WTC11 (cell line): ENCODE data around the gene KRT82. TPM values are rescaled to one million over a fixed set of nuclear protein-coding genes. Genes with fewer than 3 reads are reported as not detected.

Experiments used
- ATAC-seq: fragments of 200-7000 bp; cut with Tn5 transposase; 2 replicates; pipeline ENCODE4 v1.10.0; 2021; ENCODE audit warnings: mild to moderate bottlenecking, moderate library complexity
- CTCF ChIA-PET: fragments of 300-600 bp; sonication (Branson Sonifier 250); formaldehyde crosslinking; loops from one replicate; lab custom pipeline; 2021; ENCODE audit warnings: antibody characterized with exemption; lab: Charles Lee
- POLR2A ChIA-PET: fragments of 350-600 bp; sonication (Branson Sonifier 250); formaldehyde crosslinking; loops from one replicate; lab custom pipeline; 2021; ENCODE audit warnings: antibody characterized with exemption; lab: Charles Lee
- DNase-seq: peaks from one replicate; pipeline ENCODE4 v3.0.0; 2021; ENCODE audit warnings: low spot score
- H3K27ac Mint-ChIP-seq: 2 replicates; pipeline ENCODE4 v1.8.0; 2021; ENCODE audit warnings: mixed read lengths
- H3K27me3 Mint-ChIP-seq: 2 replicates; pipeline ENCODE4 v1.8.0; 2021; ENCODE audit warnings: low read depth, mild to moderate bottlenecking, moderate library complexity, mixed read lengths
- H3K36me3 Mint-ChIP-seq: 2 replicates; pipeline ENCODE4 v1.8.0; 2021; ENCODE audit warnings: mixed read lengths
- H3K4me1 Mint-ChIP-seq: 2 replicates; pipeline ENCODE4 v1.8.0; 2022; ENCODE audit warnings: mixed read lengths
- H3K4me3 Mint-ChIP-seq: 2 replicates; pipeline ENCODE4 v1.8.0; 2021; ENCODE audit warnings: mild to moderate bottlenecking, moderate library complexity, mixed read lengths
- H3K9me3 Mint-ChIP-seq: 2 replicates; pipeline ENCODE4 v1.8.0; 2021; ENCODE audit warnings: mixed read lengths
- AFF4 ChIP-seq: sonication (generic); formaldehyde crosslinking; IDR thresholded peaks from 2 replicates; pipeline ENCODE4 v1.8.1; 2023; ENCODE audit warnings: mild to moderate bottlenecking, missing genetic modification reagents, borderline replicate concordance
- ATF1 ChIP-seq: sonication (generic); formaldehyde crosslinking; IDR thresholded peaks from 2 replicates; pipeline ENCODE4 v1.8.1; 2023; ENCODE audit warnings: mild to moderate bottlenecking, moderate library complexity, missing genetic modification reagents
- CBFB ChIP-seq: sonication (generic); formaldehyde crosslinking; IDR thresholded peaks from 2 replicates; pipeline ENCODE4 v1.8.1; 2022; ENCODE audit warnings: mild to moderate bottlenecking, low read depth, missing genetic modification reagents
- CREB1 ChIP-seq: sonication (generic); formaldehyde crosslinking; IDR thresholded peaks from 2 replicates; pipeline ENCODE4 v1.8.0; 2023; ENCODE audit warnings: mild to moderate bottlenecking, missing genetic modification reagents
- ELF4 ChIP-seq: sonication (generic); formaldehyde crosslinking; IDR thresholded peaks from 2 replicates; pipeline ENCODE4 v1.8.1; 2022; ENCODE audit warnings: low read depth, mild to moderate bottlenecking, moderate library complexity, missing genetic modification reagents
- ETV6 ChIP-seq: sonication (generic); formaldehyde crosslinking; IDR thresholded peaks from 2 replicates; pipeline ENCODE4 v1.8.1; 2022; ENCODE audit warnings: mild to moderate bottlenecking, missing genetic modification reagents
- NR3C1 ChIP-seq: sonication (generic); formaldehyde crosslinking; conservative IDR thresholded peaks from 2 replicates; pipeline ENCODE4 v1.8.1; 2023; ENCODE audit warnings: low read depth, mild to moderate bottlenecking, missing genetic modification reagents
- PREB ChIP-seq: sonication (generic); formaldehyde crosslinking; IDR thresholded peaks from 2 replicates; pipeline ENCODE4 v1.8.1; 2022; ENCODE audit warnings: mild to moderate bottlenecking, missing genetic modification reagents, moderate library complexity, borderline replicate concordance
- RORB ChIP-seq: fragments of 250-450 bp; sonication (Bioruptor Pico); IDR thresholded peaks from 2 replicates; pipeline ENCODE4 v1.9.0; 2021; ENCODE audit warnings: mild to moderate bottlenecking
- TCF7 ChIP-seq: sonication (generic); formaldehyde crosslinking; IDR thresholded peaks from 2 replicates; pipeline ENCODE4 v1.8.0; 2022; ENCODE audit warnings: mild to moderate bottlenecking, low read depth, missing genetic modification reagents, moderate library complexity
- ZNF138 ChIP-seq: sonication (generic); formaldehyde crosslinking; conservative IDR thresholded peaks from 2 replicates; pipeline ENCODE4 v1.8.1; 2022; ENCODE audit warnings: mild to moderate bottlenecking, moderate library complexity, missing genetic modification reagents
- ZNF263 ChIP-seq: sonication (generic); formaldehyde crosslinking; IDR thresholded peaks from 2 replicates; pipeline ENCODE4 v1.8.1; 2022; ENCODE audit warnings: low read depth, mild to moderate bottlenecking, moderate library complexity, missing genetic modification reagents
- ZNF317 ChIP-seq: sonication (generic); formaldehyde crosslinking; IDR thresholded peaks from 2 replicates; pipeline ENCODE4 v1.8.1; 2023; ENCODE audit warnings: low read depth, mild to moderate bottlenecking, moderate library complexity, missing genetic modification reagents, borderline replicate concordance
- total RNA-seq: library from RNA; stranded (reverse); gene quantifications from 3 replicates; pipeline ENCODE4 v1.2.3, GENCODE V29; 2021
- TF ChIP-seq, protein P1 (sequence below): sonication (generic); formaldehyde crosslinking; IDR thresholded peaks from 2 replicates; pipeline ENCODE4 v1.8.1; 2023; ENCODE audit warnings: mild to moderate bottlenecking, missing genetic modification reagents
- TF ChIP-seq, protein P2 (sequence below): sonication (generic); formaldehyde crosslinking; conservative IDR thresholded peaks from 2 replicates; pipeline ENCODE4 v1.8.1; 2022; ENCODE audit warnings: mild to moderate bottlenecking, missing genetic modification reagents
- TF ChIP-seq, protein P3 (sequence below): sonication (generic); formaldehyde crosslinking; IDR thresholded peaks from 2 replicates; pipeline ENCODE4 v1.8.1; 2023; ENCODE audit warnings: mild to moderate bottlenecking, moderate library complexity, missing genetic modification reagents
- TF ChIP-seq, protein P4 (sequence below): sonication (generic); formaldehyde crosslinking; IDR thresholded peaks from 2 replicates; pipeline ENCODE4 v1.8.0; 2023; ENCODE audit warnings: missing genetic modification reagents
- TF ChIP-seq, protein P5 (sequence below): sonication (generic); formaldehyde crosslinking; IDR thresholded peaks from 2 replicates; pipeline ENCODE4 v1.8.0; 2022; ENCODE audit warnings: mild to moderate bottlenecking, missing genetic modification reagents

Gene KRT82
- total RNA-seq, 1 experiment from 2014 or later: not detected

GRCh38 chr12:52366738-52367485 is 39.2 kb downstream of the KRT82 start, which contains the start of gene KRT85:
Gene KRT85, minus strand, starts transcription at chr12:52367481. Its CDS starts 76 bp downstream, at chr12:52367405.
- CTCF ChIA-PET: interaction anchor here (0.6 to 2.2 kb wide), 6 partner anchors 13 to 513 kb away, joined by 3 to 8 read pairs (median 3); no protein-coding TSS in a partner anchor
- Mint-ChIP-seq H3K4me3 (no peak within 1 kb of the TSS), H3K27ac (no peak within 1 kb of the TSS), H3K4me1 (no peaks in the 10 kb centered on the region), H3K9me3 (no peaks in the 10 kb centered on the region), H3K36me3 (no peaks in the 10 kb centered on the region), H3K27me3 (no peaks in the 10 kb centered on the region)
- DNase-seq: no peak
- no peak for ATAC-seq
- POLR2A ChIA-PET: no interaction called here
- TF ChIP-seq ZNF317 (CRISPR knock-in tag) (no peak), CBFB (CRISPR knock-in tag) (no peak), ZNF138 (no peak), ATF1 (CRISPR knock-in tag) (no peak)
- TF ChIP-seq, protein P1, sequence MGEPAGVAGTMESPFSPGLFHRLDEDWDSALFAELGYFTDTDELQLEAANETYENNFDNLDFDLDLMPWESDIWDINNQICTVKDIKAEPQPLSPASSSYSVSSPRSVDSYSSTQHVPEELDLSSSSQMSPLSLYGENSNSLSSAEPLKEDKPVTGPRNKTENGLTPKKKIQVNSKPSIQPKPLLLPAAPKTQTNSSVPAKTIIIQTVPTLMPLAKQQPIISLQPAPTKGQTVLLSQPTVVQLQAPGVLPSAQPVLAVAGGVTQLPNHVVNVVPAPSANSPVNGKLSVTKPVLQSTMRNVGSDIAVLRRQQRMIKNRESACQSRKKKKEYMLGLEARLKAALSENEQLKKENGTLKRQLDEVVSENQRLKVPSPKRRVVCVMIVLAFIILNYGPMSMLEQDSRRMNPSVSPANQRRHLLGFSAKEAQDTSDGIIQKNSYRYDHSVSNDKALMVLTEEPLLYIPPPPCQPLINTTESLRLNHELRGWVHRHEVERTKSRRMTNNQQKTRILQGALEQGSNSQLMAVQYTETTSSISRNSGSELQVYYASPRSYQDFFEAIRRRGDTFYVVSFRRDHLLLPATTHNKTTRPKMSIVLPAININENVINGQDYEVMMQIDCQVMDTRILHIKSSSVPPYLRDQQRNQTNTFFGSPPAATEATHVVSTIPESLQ: no peak

- H3K27ac Mint-ChIP-seq: no peak overlapping the region
- CTCF ChIA-PET: interaction anchor here (0.7 to 1.5 kb wide), 6 partner anchors 31 to 506 kb away, joined by 4 to 5 read pairs (median 5); no protein-coding TSS in a partner anchor
- TF ChIP-seq, protein P2, sequence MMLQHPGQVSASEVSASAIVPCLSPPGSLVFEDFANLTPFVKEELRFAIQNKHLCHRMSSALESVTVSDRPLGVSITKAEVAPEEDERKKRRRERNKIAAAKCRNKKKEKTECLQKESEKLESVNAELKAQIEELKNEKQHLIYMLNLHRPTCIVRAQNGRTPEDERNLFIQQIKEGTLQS (CRISPR knock-in tag): no peak
- TF ChIP-seq TCF7 (CRISPR knock-in tag): no peak
- TF ChIP-seq ETV6 (CRISPR knock-in tag): no peak
- no peak for TF ChIP-seq CREB1 (CRISPR knock-in tag)
- no peak for TF ChIP-seq NR3C1 (CRISPR knock-in tag)
- no peak for TF ChIP-seq ZNF317 (CRISPR knock-in tag)
- TF ChIP-seq, protein P3, sequence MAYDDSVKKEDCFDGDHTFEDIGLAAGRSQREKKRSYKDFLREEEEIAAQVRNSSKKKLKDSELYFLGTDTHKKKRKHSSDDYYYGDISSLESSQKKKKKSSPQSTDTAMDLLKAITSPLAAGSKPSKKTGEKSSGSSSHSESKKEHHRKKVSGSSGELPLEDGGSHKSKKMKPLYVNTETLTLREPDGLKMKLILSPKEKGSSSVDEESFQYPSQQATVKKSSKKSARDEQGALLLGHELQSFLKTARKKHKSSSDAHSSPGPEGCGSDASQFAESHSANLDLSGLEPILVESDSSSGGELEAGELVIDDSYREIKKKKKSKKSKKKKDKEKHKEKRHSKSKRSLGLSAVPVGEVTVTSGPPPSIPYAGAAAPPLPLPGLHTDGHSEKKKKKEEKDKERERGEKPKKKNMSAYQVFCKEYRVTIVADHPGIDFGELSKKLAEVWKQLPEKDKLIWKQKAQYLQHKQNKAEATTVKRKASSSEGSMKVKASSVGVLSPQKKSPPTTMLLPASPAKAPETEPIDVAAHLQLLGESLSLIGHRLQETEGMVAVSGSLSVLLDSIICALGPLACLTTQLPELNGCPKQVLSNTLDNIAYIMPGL: no peak
- no peak for TF ChIP-seq ELF4 (CRISPR knock-in tag)
- TF ChIP-seq, protein P4, sequence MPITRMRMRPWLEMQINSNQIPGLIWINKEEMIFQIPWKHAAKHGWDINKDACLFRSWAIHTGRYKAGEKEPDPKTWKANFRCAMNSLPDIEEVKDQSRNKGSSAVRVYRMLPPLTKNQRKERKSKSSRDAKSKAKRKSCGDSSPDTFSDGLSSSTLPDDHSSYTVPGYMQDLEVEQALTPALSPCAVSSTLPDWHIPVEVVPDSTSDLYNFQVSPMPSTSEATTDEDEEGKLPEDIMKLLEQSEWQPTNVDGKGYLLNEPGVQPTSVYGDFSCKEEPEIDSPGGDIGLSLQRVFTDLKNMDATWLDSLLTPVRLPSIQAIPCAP (CRISPR knock-in tag): no peak
- no peak for TF ChIP-seq RORB (CRISPR knock-in tag)
- TF ChIP-seq ZNF263 (CRISPR knock-in tag): no peak
- DNase-seq (no peak), ATAC-seq (no peak)
- no peaks in the 10 kb centered on the region for H3K36me3 Mint-ChIP-seq
- no peaks in the 10 kb centered on the region for H3K27me3 Mint-ChIP-seq
- H3K4me1 Mint-ChIP-seq: no peaks in the 10 kb centered on the region
- H3K9me3 Mint-ChIP-seq: no peaks in the 10 kb centered on the region
- no peak overlapping the region for H3K4me3 Mint-ChIP-seq
- POLR2A ChIA-PET: no interaction called here
Measured at GRCh38 chr12:52364901-52365489, 41.1 kb downstream of the KRT82 start.

- DNase-seq: no peak
- ChIA-PET CTCF (interaction anchor here (0.8 to 1.5 kb wide), 6 partner anchors 8 to 507 kb away, joined by 3 to 5 read pairs (median 4); no protein-coding TSS in a partner anchor), POLR2A (no interaction called here)
- no peaks in the 10 kb centered on the region for H3K36me3 Mint-ChIP-seq
- H3K27ac Mint-ChIP-seq: no peak overlapping the region
- no peaks in the 10 kb centered on the region for H3K27me3 Mint-ChIP-seq
- peaks cover under 1% of the 10 kb centered on the region; the same call in 1 of the 2 replicates for H3K4me1 Mint-ChIP-seq
- H3K4me3 Mint-ChIP-seq: no peak overlapping the region
- H3K9me3 Mint-ChIP-seq: no peaks in the 10 kb centered on the region
- ATAC-seq: no peak
- TF ChIP-seq AFF4 (CRISPR knock-in tag) (no peak), PREB (CRISPR knock-in tag) (no peak)
- TF ChIP-seq, protein P5, sequence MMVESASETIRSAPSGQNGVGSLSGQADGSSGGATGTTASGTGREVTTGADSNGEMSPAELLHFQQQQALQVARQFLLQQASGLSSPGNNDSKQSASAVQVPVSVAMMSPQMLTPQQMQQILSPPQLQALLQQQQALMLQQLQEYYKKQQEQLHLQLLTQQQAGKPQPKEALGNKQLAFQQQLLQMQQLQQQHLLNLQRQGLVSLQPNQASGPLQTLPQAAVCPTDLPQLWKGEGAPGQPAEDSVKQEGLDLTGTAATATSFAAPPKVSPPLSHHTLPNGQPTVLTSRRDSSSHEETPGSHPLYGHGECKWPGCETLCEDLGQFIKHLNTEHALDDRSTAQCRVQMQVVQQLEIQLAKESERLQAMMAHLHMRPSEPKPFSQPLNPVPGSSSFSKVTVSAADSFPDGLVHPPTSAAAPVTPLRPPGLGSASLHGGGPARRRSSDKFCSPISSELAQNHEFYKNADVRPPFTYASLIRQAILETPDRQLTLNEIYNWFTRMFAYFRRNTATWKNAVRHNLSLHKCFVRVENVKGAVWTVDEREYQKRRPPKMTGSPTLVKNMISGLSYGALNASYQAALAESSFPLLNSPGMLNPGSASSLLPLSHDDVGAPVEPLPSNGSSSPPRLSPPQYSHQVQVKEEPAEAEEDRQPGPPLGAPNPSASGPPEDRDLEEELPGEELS (CRISPR knock-in tag): no peak
Measured at GRCh38 chr12:52364061-52364460, 42.1 kb downstream of the KRT82 start.
